Measurements from ENCODE around the gene STAP1.

GRCh38 chr4:67512501-67512900 lies 46.0 kb upstream of the STAP1 start:
- no peak for TF ChIP-seq EZH2 (IDR thresholded peaks at IDR 0.05; ENCODE audit: low read length, missing control alignments)
- no peak for TF ChIP-seq CTCF (conservative IDR thresholded peaks at IDR 0.05 in 1 of 2, IDR thresholded peaks at IDR 0.05 in 1 of 2; ENCODE audit: low read depth in 1 of 2, low read length in 2 of 2)

All from fibroblast of lung (primary cell).